GM19452 (cell line): ENCODE results near the gene WNT4.
"Not testable (repeated sequence)": the region's sequence is repeated elsewhere in the genome, so short reads cannot be mapped to it uniquely, and the experiment has no call there.

Experiments used
- ATAC-seq: cut with Tn5 transposase; IDR thresholded peaks from one replicate; pipeline ENCODE4 v1.9.1; 2021; ENCODE audit not compliant: unreplicated experiment

WNT4 gene

GRCh38 chr1:22114083-22115012, 28.5 kb downstream of the WNT4 start:
- ATAC-seq: no peak

GRCh38 chr1:22112554-22112953, 30.3 kb downstream of the WNT4 start:
- ATAC-seq: no peak

GRCh38 chr1:22111620-22112019, 31.3 kb downstream of the WNT4 start:
- no peak for ATAC-seq

GRCh38 chr1:22111115-22111514, 31.8 kb downstream of the WNT4 start:
- no peak for ATAC-seq

- ATAC-seq: no peak
These were observed 32.9 kb downstream of the WNT4 start for GRCh38 chr1:22110016-22110415.

- no peak for ATAC-seq
These were observed 34.4 kb downstream of the WNT4 start for GRCh38 chr1:22108339-22109105.

- ATAC-seq: no peak
These were observed 35.8 kb downstream of the WNT4 start for GRCh38 chr1:22107126-22107525.

GRCh38 chr1:22105611-22106207, 37.2 kb downstream of the WNT4 start:
- ATAC-seq: no peak

GRCh38 chr1:22104865-22105437, 37.9 kb downstream of the WNT4 start:
- no peak for ATAC-seq

- no peak for ATAC-seq
These were observed 38.8 kb downstream of the WNT4 start for GRCh38 chr1:22104094-22104493.

- no peak for ATAC-seq
These were observed 40.2 kb downstream of the WNT4 start for GRCh38 chr1:22102746-22103145.

- ATAC-seq: no peak
These were observed 40.9 kb downstream of the WNT4 start for GRCh38 chr1:22101995-22102394.

GRCh38 chr1:22101199-22101598, 41.7 kb downstream of the WNT4 start:
- no peak for ATAC-seq

- ATAC-seq: no peak
These were observed 42.7 kb downstream of the WNT4 start for GRCh38 chr1:22100168-22100567.

- ATAC-seq: no peak
These were observed 44.1 kb downstream of the WNT4 start for GRCh38 chr1:22098752-22099151.

GRCh38 chr1:22096463-22096862, 46.4 kb downstream of the WNT4 start:
- no peak for ATAC-seq

GRCh38 chr1:22096036-22096435, 46.9 kb downstream of the WNT4 start:
- no peak for ATAC-seq

GRCh38 chr1:22093513-22093912, 49.4 kb downstream of the WNT4 start:
- ATAC-seq: no peak

- not testable (repeated sequence) for ATAC-seq
These were observed 50.7 kb downstream of the WNT4 start for GRCh38 chr1:22092026-22092768.

- no peak for ATAC-seq
These were observed 52.0 kb downstream of the WNT4 start for GRCh38 chr1:22090867-22091266.

GRCh38 chr1:22089787-22090186, 53.1 kb downstream of the WNT4 start:
- no peak for ATAC-seq
